K562 (cell line): ENCODE data around the gene PPP1R10. TPM values are rescaled to one million over a fixed set of nuclear protein-coding genes. Genes with fewer than 3 reads are reported as not detected.

Experiments
- BCLAF1 ChIP-seq, 2 experiments: fragments of 450-650 bp in 1 of 2; IDR thresholded peaks; 2 replicates each; pipeline ENCODE4 v1.6.1; 2011 to 2017; ENCODE audit warnings: low read depth in 2 of 2, antibody characterized with exemption in 1 of 2, borderline replicate concordance in 1 of 2, low read length in 1 of 2, mild to moderate bottlenecking in 1 of 2, mixed read lengths in 1 of 2; ENCODE audit not compliant: control insufficient read depth in 1 of 2
- CTCFL ChIP-seq: IDR thresholded peaks from 2 replicates; pipeline ENCODE4 v1.6.1; 2011; ENCODE audit warnings: borderline replicate concordance, low read depth, mild to moderate bottlenecking, moderate library complexity, low read length; ENCODE audit not compliant: insufficient read depth, poor library complexity, severe bottlenecking
- EZH2 ChIP-seq: IDR thresholded peaks from 2 replicates; pipeline ENCODE4 v1.6.1; 2012; ENCODE audit warnings: low read depth, mild to moderate bottlenecking, inconsistent platforms, low read length, borderline replicate concordance
- HMG20A ChIP-seq: fragments of 450-650 bp; formaldehyde crosslinking; conservative IDR thresholded peaks from 2 replicates; pipeline ENCODE4 v1.4.0; 2020; ENCODE audit warnings: mild to moderate bottlenecking, mixed read lengths
- MAFG ChIP-seq: fragments of 450-650 bp; conservative IDR thresholded peaks from 2 replicates; pipeline ENCODE4 v1.6.1; 2016; ENCODE audit warnings: missing genetic modification characterization, missing compliant biosample characterization
- MAZ ChIP-seq, 2 experiments: fragments of 450-650 bp in 1 of 2; sonication (generic) in 1 of 2; formaldehyde crosslinking; IDR thresholded peaks in 1 of 2; conservative IDR thresholded peaks in 1 of 2; 2 replicates each; pipeline versions ENCODE4 v1.4.0 to v1.5.0; 2020; ENCODE audit warnings: mild to moderate bottlenecking in 1 of 2, missing genetic modification reagents in 1 of 2
- MYC ChIP-seq, 2 experiments: fragments of 250-450 bp in 1 of 2; sonication (Bioruptor Pico) in 1 of 2; IDR thresholded peaks; 2 replicates each; pipeline versions ENCODE4 v1.5.1 to v1.6.1; 2012 to 2021; ENCODE audit warnings: low read depth in 2 of 2, borderline replicate concordance in 1 of 2, improper control_type of control experiment in 1 of 2, low read length in 1 of 2, mild to moderate bottlenecking in 1 of 2, moderate library complexity in 1 of 2
- PATZ1 ChIP-seq: fragments of 250-450 bp; sonication (Bioruptor Pico); IDR thresholded peaks from 2 replicates; pipeline ENCODE4 v1.5.0; 2020; ENCODE audit warnings: mild to moderate bottlenecking, borderline replicate concordance
- RBBP5 ChIP-seq: fragments of 200-600 bp; sonication (generic); IDR thresholded peaks from 2 replicates; pipeline ENCODE4 v1.6.1; 2012; ENCODE audit warnings: borderline replicate concordance, mild to moderate bottlenecking, low read length, control low read depth, inconsistent platforms; ENCODE audit not compliant: insufficient read depth, poor library complexity, severe bottlenecking
- TCF15 ChIP-seq: fragments of 250-450 bp; sonication (Bioruptor Pico); IDR thresholded peaks from 2 replicates; pipeline ENCODE4 v1.8.0; 2022; ENCODE audit warnings: moderate library complexity, mild to moderate bottlenecking, inconsistent platforms
- YBX1 ChIP-seq: fragments of 450-650 bp; IDR thresholded peaks from 2 replicates; pipeline ENCODE4 v1.7.1; 2016; ENCODE audit warnings: mild to moderate bottlenecking
- ZNF23 ChIP-seq: fragments of 250-450 bp; sonication (Bioruptor Pico); IDR thresholded peaks from 2 replicates; pipeline ENCODE4 v1.4.0; 2020; ENCODE audit warnings: mild to moderate bottlenecking
- ZNF280A ChIP-seq: fragments of 450-650 bp; IDR thresholded peaks from 2 replicates; pipeline ENCODE4 v1.6.1; 2018; ENCODE audit warnings: mild to moderate bottlenecking, low read depth; ENCODE audit not compliant: partially characterized antibody
- ZNF785 ChIP-seq: fragments of 250-450 bp; sonication (Bioruptor Pico); IDR thresholded peaks from 2 replicates; pipeline ENCODE4 v1.4.0; 2020; ENCODE audit warnings: mild to moderate bottlenecking
- polyA plus RNA-seq, 8 experiments: library from polyadenylated mRNA; depleted of rRNA in 4 of 8; stranded (reverse) in 5 of 8; unstranded in 3 of 8; fragments of >200 nt; fragmentation: Nextera tagmentation in 2 of 8; fragmentation: Illumina TruSeq in 1 of 8; extraction: Ambion mirVana in 2 of 8; extraction: Trizol in 1 of 8; gene quantifications; 2 replicates each; pipeline versions ENCODE4 v1.2.1 to v1.2.3, GENCODE V29; 2011 to 2014; ENCODE audit warnings: inconsistent platforms in 1 of 8, missing spikeins in 1 of 8
- total RNA-seq, 7 experiments: library from RNA; depleted of rRNA in 6 of 7; stranded (reverse); fragments of >200 nt in 6 of 7; fragmentation: Illumina TruSeq in 2 of 7; extraction: Trizol in 2 of 7; gene quantifications; 2 replicates each; pipeline versions ENCODE4 v1.2.1 to v1.2.3, GENCODE V29; 2011 to 2021; ENCODE audit warnings: low replicate concordance in 1 of 7

Gene PPP1R10
- total and polyA plus RNA-seq, 9 of the 15 experiments (the other 6 are each of a cell fraction or from before 2014, with no cell fraction given) = 14.1 to 65.5 (median 32.6) TPM

- TF ChIP-seq BCLAF1 (IDR thresholded peaks at IDR 0.05; ENCODE audit: borderline replicate concordance in 1 of 2, control insufficient read depth in 1 of 2, low read depth in 2 of 2, low read length in 1 of 2) (peak in 1 of 2 experiments; percentile 42; a peak in 1 of 4 replicates), ZNF785 (CRISPR knock-in tag) (no peak), PATZ1 (CRISPR knock-in tag) (peak; percentile 67), ZNF23 (CRISPR knock-in tag) (peak; percentile 65), EZH2 (no peak), HMG20A (CRISPR knock-in tag) (0 out of 2 replicates have a peak, but pooled peaks have one; percentile 23), TCF15 (CRISPR knock-in tag) (no peak), MAZ (CRISPR knock-in tag; conservative IDR thresholded peaks at IDR 0.05 in 1 of 2, IDR thresholded peaks at IDR 0.05 in 1 of 2) (peak in 1 of 2 experiments; percentile 16; a peak in 1 of 4 replicates), MAFG (tag) (no peak), ZNF280A (no peak), RBBP5 (no peak), YBX1 (no peak), MYC (IDR thresholded peaks at IDR 0.05; ENCODE audit: low read depth, low read length) (no peak), MYC (CRISPR knock-in tag; IDR thresholded peaks at IDR 0.05; ENCODE audit: borderline replicate concordance, low read depth) (peak; percentile 90), CTCFL (no peak)
Observed at GRCh38 chr6:30615219-30615957, 1.7 kb downstream of the PPP1R10 start (continued).
